B cell (primary cell): ENCODE data around the gene KRT73. TPM values are rescaled to one million over a fixed set of nuclear protein-coding genes. Genes with fewer than 3 reads are reported as not detected.

Experiments used
- ATAC-seq: fragments of 200-7000 bp; cut with Tn5 transposase; one replicate; pipeline ENCODE4 v1.10.0; 2021; ENCODE audit warnings: low read depth, mild to moderate bottlenecking, moderate number of reproducible peaks, moderate library complexity
- CTCF ChIA-PET: fragments of 350-600 bp; sonication (Branson Sonifier 250); formaldehyde crosslinking; loops from one replicate; lab custom pipeline; 2021; ENCODE audit warnings: antibody characterized with exemption, inconsistent platforms; lab: Charles Lee
- POLR2A ChIA-PET: fragments of 350-600 bp; sonication (Branson Sonifier 250); formaldehyde crosslinking; loops from one replicate; lab custom pipeline; 2021; ENCODE audit warnings: antibody characterized with exemption; lab: Charles Lee
- DNase-seq: peaks from one replicate; pipeline ENCODE4 v3.0.0; 2013
- H2AFZ ChIP-seq: 2 replicates; pipeline ENCODE4 v1.6.1; 2012; ENCODE audit warnings: mild to moderate bottlenecking, low read depth, low read length; ENCODE audit not compliant: insufficient read depth, poor library complexity, severe bottlenecking
- H3K27ac ChIP-seq, 2 donors: 1 replicate in 1 of 2; 2 replicates in 1 of 2; pipeline ENCODE4 v1.5.1; 2012 to 2013; ENCODE audit warnings: low read length in 2 of 2, mild to moderate bottlenecking in 2 of 2, moderate library complexity in 1 of 2
- H3K27me3 ChIP-seq, 4 experiments: fragments of 200-600 bp in 1 of 4; sonication (generic) in 1 of 4; replicated peaks in 1 of 4; 1 replicate in 2 of 4; 2 replicates in 2 of 4; pipeline versions ENCODE4 v1.6.1 to v1.7.0; 2013 to 2016; ENCODE audit warnings: low read length in 3 of 4, mild to moderate bottlenecking in 2 of 4, mixed read lengths in 1 of 4, moderate library complexity in 1 of 4; ENCODE audit not compliant: insufficient read depth in 4 of 4, control insufficient read depth in 3 of 4; ENCODE audit errors: control extremely low read depth in 1 of 4
- H3K36me3 ChIP-seq, 2 experiments: replicated peaks in 1 of 2; 1 replicate in 1 of 2; 2 replicates in 1 of 2; pipeline versions ENCODE4 v1.6.1 to v1.7.1; 2013; ENCODE audit warnings: low read length in 1 of 2; ENCODE audit not compliant: insufficient read depth in 2 of 2, control insufficient read depth in 1 of 2; ENCODE audit errors: control extremely low read depth in 1 of 2, extremely low read depth in 1 of 2
- H3K4me1 ChIP-seq, 2 donors: fragments of 200-600 bp in 1 of 2; sonication (generic) in 1 of 2; 1 replicate in 1 of 2; 2 replicates in 1 of 2; pipeline versions ENCODE4 v1.5.1 to v1.6.1; 2013 to 2017; ENCODE audit warnings: low read length in 2 of 2; ENCODE audit not compliant: control insufficient read depth in 2 of 2, insufficient read depth in 2 of 2
- H3K4me2 ChIP-seq: replicated peaks from 2 replicates; pipeline ENCODE3; 2012; ENCODE audit warnings: mild to moderate bottlenecking, low read depth, low read length; ENCODE audit not compliant: poor library complexity, severe bottlenecking
- H3K4me3 ChIP-seq, 5 experiments: fragments of 200-600 bp in 1 of 5; sonication (generic) in 1 of 5; 1 replicate in 3 of 5; 2 replicates in 2 of 5; pipeline versions ENCODE4 v1.5.1 to v1.7.0; 2011 to 2016; ENCODE audit warnings: low read length in 4 of 5, mild to moderate bottlenecking in 4 of 5, low read depth in 2 of 5, control low read depth in 1 of 5, moderate library complexity in 1 of 5; ENCODE audit not compliant: insufficient read depth in 1 of 5; ENCODE audit errors: control extremely low read depth in 1 of 5, extremely low read depth in 1 of 5
- H3K79me2 ChIP-seq: fragments of 200-600 bp; sonication (generic); one replicate; pipeline ENCODE4 v1.6.0; 2016; ENCODE audit warnings: low read length; ENCODE audit not compliant: control insufficient read depth, insufficient read depth
- H3K9ac ChIP-seq: fragments of 200-600 bp; sonication (generic); 2 replicates; pipeline ENCODE4 v1.6.1; 2017; ENCODE audit warnings: mild to moderate bottlenecking, low read length, moderate library complexity
- H3K9me3 ChIP-seq, 3 donors: one replicate each; pipeline versions ENCODE4 v1.6.1 to v1.7.1; 2013; ENCODE audit warnings: low read length in 2 of 3; ENCODE audit not compliant: control insufficient read depth in 2 of 3, insufficient read depth in 1 of 3; ENCODE audit errors: control extremely low read depth in 1 of 3
- H4K20me1 ChIP-seq: 2 replicates; pipeline ENCODE4 v1.6.0; 2012; ENCODE audit warnings: mild to moderate bottlenecking, low read length; ENCODE audit not compliant: insufficient read depth, control insufficient read depth, poor library complexity, severe bottlenecking
- H3K27ac Mint-ChIP-seq: one replicate; pipeline ENCODE4 v1.8.0; 2021; ENCODE audit warnings: mixed read lengths
- H3K27me3 Mint-ChIP-seq: one replicate; pipeline ENCODE4 v1.8.0; 2021; ENCODE audit warnings: mixed read lengths
- H3K4me1 Mint-ChIP-seq: one replicate; pipeline ENCODE4 v1.8.0; 2021; ENCODE audit warnings: mixed read lengths
- H3K4me3 Mint-ChIP-seq: one replicate; pipeline ENCODE4 v1.8.0; 2021; ENCODE audit warnings: mixed read lengths
- H3K9me3 Mint-ChIP-seq: one replicate; pipeline ENCODE4 v1.8.0; 2022; ENCODE audit warnings: mixed read lengths; ENCODE audit not compliant: insufficient read depth
- CTCF ChIP-seq: fragments of 200-600 bp; IDR thresholded peaks from one replicate; pipeline ENCODE4 v1.8.0; 2022; ENCODE audit warnings: antibody characterized with exemption, mild to moderate bottlenecking
- EZH2 ChIP-seq: IDR thresholded peaks from 2 replicates; pipeline ENCODE4 v1.6.1; 2012; ENCODE audit warnings: borderline replicate concordance, low read depth, mild to moderate bottlenecking, moderate library complexity, low read length; ENCODE audit not compliant: insufficient read depth, poor library complexity, severe bottlenecking
- WGBS: methylation state at CpG from one replicate; pipeline ENCODE4 v1.1.5; 2013; ENCODE audit warnings: missing lambda C conversion rate; ENCODE audit not compliant: insufficient coverage; 5-methylcytosine and 5-hydroxymethylcytosine counted together
- intact Hi-C: fragments of 100-400 bp; cut with micrococcal nuclease; formaldehyde crosslinking; loops from one replicate; pipeline ENCODE4 v1.10.0; 2022
- polyA plus RNA-seq: library from polyadenylated mRNA; depleted of rRNA; stranded (reverse); fragments of >200 nt; gene quantifications from 2 replicates; pipeline ENCODE4 v1.2.3, GENCODE V29; 2012
- total RNA-seq, 2 donors: library from RNA; stranded (reverse); fragments of 120-200 nt in 1 of 2; gene quantifications; 1 replicate in 1 of 2; 2 replicates in 1 of 2; pipeline versions ENCODE4 v1.2.3 to v1.2.4, GENCODE V29; 2013 to 2022

The KRT73 gene
- total and polyA plus RNA-seq, 2 donors (not counting 1 experiment from before 2014, with no cell fraction given) = 0.07 TPM; not detected in 1

GRCh38 chr12:52601671-52602070, 16.7 kb downstream of the KRT73 start:
- WGBS = 85% methylated on average over 2 of the region's 4 CpGs
- H3K4me2 ChIP-seq = no peak overlapping the region
- Mint-ChIP-seq H3K27ac (no peak overlapping the region), H3K27me3 (peaks cover 43% of the 10 kb centered on the region), H3K4me3 (no peak overlapping the region), H3K9me3 (no peaks in the 10 kb centered on the region), H3K4me1 (no peaks in the 10 kb centered on the region)
- DNase-seq = no peak
- H3K9me3 ChIP-seq = no peaks in the 10 kb centered on the region
- H3K79me2 ChIP-seq = no peaks in the 10 kb centered on the region
- ChIA-PET CTCF (no interaction called here), POLR2A (no interaction called here)
- H3K27ac ChIP-seq = no peak overlapping the region
- no peak overlapping the region for H3K9ac ChIP-seq
- intact Hi-C loops = no loop called here
- no peaks in the 10 kb centered on the region for H3K36me3 ChIP-seq
- no peak for TF ChIP-seq EZH2
- no peak for TF ChIP-seq CTCF
- ATAC-seq = no peak
- peaks cover 0 to 14% (median 6%) of the 10 kb centered on the region in 4 experiments for H3K27me3 ChIP-seq
- H2AFZ ChIP-seq = no peak overlapping the region
- no peak overlapping the region for H3K4me3 ChIP-seq
- H3K4me1 ChIP-seq = no peaks in the 10 kb centered on the region
- no peaks in the 10 kb centered on the region for H4K20me1 ChIP-seq

- Histone ChIP-seq H3K4me3 (no peak within 1 kb of the TSS), H2AFZ (no peak within 1 kb of the TSS), H4K20me1 (no peaks in the 10 kb centered on the region), H3K27me3 (peaks cover 0 to 14% (median 6%) of the 10 kb centered on the region in 4 experiments), H3K79me2 (no peaks in the 10 kb centered on the region), H3K27ac (no peak within 1 kb of the TSS), H3K9me3 (no peaks in the 10 kb centered on the region), H3K36me3 (no peaks in the 10 kb centered on the region), H3K4me1 (no peaks in the 10 kb centered on the region), H3K9ac (no peak within 1 kb of the TSS), H3K4me2 (no peak within 1 kb of the TSS)
- POLR2A ChIA-PET = no interaction called here
- WGBS = 42% methylated on average over 48 of the region's 48 CpGs
- H3K27me3 Mint-ChIP-seq = peaks cover 43% of the 10 kb centered on the region
- no peak within 1 kb of the TSS for H3K27ac Mint-ChIP-seq
- ATAC-seq = no peak
- no peak for TF ChIP-seq CTCF
- no peak for TF ChIP-seq EZH2
- H3K4me1 Mint-ChIP-seq = no peaks in the 10 kb centered on the region
- H3K9me3 Mint-ChIP-seq = no peaks in the 10 kb centered on the region
- CTCF ChIA-PET = no interaction called here
- intact Hi-C loops = no loop called here
- no peak within 1 kb of the TSS for H3K4me3 Mint-ChIP-seq
- DNase-seq = no peak
Measured at GRCh38 chr12:52600941-52601481, 17.3 kb downstream of the KRT73 start, which contains the start of gene KRT72. Gene KRT72 (minus strand): TSS chr12:52601463. CDS start chr12:52601452, 11 bp downstream.
